ENCODE results near the gene FAN1. TPM values are rescaled to one million over a fixed set of nuclear protein-coding genes. Genes with fewer than 3 reads are reported as not detected.

FAN1 gene
- total RNA-seq: 16.6 and 18.6 TPM in 2 replicates

DNA sequence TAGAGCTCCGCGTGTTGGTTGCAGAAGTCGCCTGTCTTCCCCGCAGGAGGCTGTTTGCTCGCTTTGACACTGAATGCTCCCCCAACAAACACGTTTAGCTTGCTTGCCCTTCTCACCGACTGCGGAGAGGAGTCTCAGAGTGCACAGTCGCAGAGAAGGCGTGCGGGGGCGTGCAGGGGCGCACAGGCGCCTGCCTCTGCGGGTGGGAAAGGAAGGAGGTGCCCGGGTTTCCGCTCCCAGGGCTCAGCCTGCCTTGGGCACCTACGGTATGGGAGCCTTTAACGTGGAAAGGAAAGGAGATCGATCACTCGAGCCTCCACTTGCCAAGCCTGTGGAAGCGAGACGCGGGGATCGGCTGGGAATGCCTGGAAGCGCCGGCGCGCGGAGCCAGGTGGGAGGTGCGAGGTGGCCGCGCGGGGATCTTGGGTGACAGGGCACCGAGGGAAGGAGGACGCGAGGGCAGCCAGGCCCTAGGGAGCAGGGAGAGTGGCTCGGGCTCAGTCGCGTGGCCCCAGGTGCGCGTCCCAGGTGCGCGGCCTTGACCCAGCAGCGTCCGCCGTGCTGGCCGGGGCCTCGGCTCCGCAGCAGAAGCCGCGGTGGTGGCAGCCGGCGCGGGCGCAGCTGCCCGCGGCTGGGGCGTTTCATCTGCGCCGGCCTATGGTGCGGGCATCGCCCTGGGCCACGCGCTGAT lies at the start of gene FAN1:
FAN1 (plus strand) TSS at position 419 of the 691 bp plus-strand sequence. CDS start 749 bp downstream, outside the sequence.

DNA sequence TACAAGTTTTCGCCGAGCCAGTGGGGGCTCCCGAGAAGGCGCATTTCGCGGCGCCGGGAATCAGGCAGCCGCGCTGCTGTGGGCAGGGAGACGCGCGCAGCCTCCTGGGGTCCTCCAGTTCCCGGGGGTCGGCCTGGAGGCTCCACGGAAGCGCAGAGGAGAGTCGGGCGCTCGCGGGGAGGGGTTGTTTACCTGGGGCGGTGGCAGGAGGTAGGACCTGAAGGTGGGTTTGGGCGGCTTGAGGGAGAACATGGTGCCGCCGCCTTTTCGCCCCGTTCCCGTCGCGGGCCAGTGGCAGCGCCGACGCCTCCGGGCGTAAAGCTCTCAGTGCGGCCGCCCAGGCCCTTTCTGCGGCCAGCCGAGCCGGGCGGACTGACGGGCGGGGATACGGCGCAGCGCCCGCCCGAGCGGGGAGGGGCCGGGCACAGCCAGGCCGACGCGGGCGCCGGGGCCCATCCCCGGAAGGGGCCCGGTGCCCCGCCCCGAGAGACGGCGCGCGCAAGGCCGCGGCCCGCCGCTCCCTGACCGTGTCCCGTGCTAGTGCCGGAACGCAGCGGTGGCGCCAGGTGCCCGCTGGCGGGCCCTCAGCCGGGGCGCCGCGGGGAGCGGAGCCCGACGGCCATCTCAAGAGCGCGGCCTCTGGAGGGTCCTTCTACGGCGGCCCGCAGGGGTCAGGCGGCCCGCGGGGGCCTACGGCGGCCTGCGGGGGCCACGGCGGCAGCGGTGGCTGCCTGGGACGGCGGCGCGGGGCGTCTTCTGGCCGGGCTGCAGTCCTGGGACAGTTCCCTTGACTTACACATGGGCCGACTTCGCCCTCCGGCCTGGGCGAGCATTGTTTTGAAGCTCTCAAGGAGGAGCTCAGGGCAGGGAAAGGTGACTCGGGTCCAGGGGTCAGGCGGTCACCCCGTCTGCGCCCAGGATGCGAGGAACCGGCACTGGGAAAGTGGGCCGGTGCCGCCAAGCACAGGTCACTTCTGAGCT lies 87.8 kb downstream of the FAN1 start, which contains the start of gene MTMR10:
MTMR10 (minus strand) TSS at position 374 of the 981 bp plus-strand sequence; CDS start at position 252, 122 bp downstream.

Small RNAs within 50 kb of the gene (small RNA-seq; reads per million reads assigned to genes)
- gene RNU6-466P: not detected

Other genes with a start within 250 kb of the FAN1 start
- gene MTMR10, start 87.7 kb downstream of the FAN1 start, total RNA-seq: 31.9 and 38.8 TPM in 2 replicates
- not detected in 2 replicates for gene TRPM1, start 197.8 kb downstream of the FAN1 start, total RNA-seq

All from articular chondrocyte of knee joint (primary cell).